ENCODE measurements around the gene SHROOM3. TPM values are rescaled to one million over a fixed set of nuclear protein-coding genes. Genes with fewer than 3 reads are reported as not detected.

Gene SHROOM3
- total RNA-seq, 1 donor from 2014 or later: 42.7 TPM

DNA sequence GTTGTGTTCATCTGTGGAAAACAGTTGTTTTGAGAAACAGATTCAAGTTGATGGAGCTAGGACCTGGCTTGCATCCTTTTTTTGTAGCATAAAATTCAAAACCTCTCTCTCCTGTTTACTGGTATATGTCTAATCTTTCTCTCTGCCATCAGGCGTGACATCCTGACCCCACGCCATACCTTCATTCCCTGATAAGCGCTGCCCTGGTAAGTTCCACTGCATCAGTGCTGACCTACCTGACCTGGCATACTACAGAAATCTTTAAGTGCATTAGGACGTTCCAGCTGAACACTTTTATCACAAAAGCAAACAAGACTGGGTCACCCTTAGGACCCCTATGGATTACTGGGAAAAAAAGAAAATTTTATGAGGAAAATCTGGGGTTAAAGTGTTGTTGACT lies 230.7 kb downstream of the SHROOM3 start:
- Mint-ChIP-seq H3K4me1 (ENCODE audit: low read depth) (peaks cover 18% of the 10 kb centered on the region), H3K4me3 (ENCODE audit: unreplicated experiment) (no peak overlapping the region), H3K36me3 (ENCODE audit: low read depth) (no peaks in the 10 kb centered on the region), H3K27me3 (ENCODE audit: low read depth) (no peaks in the 10 kb centered on the region), H3K9me3 (ENCODE audit: low read depth) (no peaks in the 10 kb centered on the region), H3K27ac (ENCODE audit: unreplicated experiment) (no peak overlapping the region)
- DNase-seq (ENCODE audit: low spot score): no peak
- TF ChIP-seq, protein P1, sequence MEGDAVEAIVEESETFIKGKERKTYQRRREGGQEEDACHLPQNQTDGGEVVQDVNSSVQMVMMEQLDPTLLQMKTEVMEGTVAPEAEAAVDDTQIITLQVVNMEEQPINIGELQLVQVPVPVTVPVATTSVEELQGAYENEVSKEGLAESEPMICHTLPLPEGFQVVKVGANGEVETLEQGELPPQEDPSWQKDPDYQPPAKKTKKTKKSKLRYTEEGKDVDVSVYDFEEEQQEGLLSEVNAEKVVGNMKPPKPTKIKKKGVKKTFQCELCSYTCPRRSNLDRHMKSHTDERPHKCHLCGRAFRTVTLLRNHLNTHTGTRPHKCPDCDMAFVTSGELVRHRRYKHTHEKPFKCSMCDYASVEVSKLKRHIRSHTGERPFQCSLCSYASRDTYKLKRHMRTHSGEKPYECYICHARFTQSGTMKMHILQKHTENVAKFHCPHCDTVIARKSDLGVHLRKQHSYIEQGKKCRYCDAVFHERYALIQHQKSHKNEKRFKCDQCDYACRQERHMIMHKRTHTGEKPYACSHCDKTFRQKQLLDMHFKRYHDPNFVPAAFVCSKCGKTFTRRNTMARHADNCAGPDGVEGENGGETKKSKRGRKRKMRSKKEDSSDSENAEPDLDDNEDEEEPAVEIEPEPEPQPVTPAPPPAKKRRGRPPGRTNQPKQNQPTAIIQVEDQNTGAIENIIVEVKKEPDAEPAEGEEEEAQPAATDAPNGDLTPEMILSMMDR (IDR thresholded peaks at IDR 0.05): no peak

DNA sequence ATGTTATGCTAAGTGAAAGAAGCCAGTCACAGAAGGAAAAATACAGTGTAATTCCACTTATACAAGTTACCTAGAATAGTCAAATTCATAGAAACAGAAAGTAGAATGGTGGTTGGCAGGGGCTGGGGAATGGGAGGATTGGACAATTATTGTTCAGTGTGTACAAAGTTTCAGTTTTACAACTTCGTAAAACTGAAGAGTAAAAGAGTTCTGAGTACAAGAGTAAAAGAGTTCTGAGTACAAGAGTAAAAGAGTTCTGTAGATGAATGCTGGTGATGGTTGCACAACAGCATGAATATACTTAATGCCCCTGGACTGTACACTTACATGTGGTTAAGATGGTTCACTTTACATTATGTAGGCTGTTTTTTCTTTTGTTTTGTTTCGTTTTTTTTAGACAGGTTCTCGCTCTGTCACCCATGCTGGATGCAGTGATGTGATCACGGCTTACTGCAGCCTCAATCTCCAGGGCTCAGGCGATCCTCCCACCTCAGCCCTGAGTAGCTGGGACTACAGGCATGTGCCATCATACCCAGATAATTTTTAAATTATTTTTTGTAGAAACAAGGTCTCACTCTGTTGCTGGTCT lies 232.0 kb downstream of the SHROOM3 start:
- H3K36me3 Mint-ChIP-seq (ENCODE audit: low read depth): peaks cover 2% of the 10 kb centered on the region
- H3K4me3 Mint-ChIP-seq (ENCODE audit: unreplicated experiment): no peak overlapping the region
- H3K4me1 Mint-ChIP-seq (ENCODE audit: low read depth): peaks cover 18% of the 10 kb centered on the region
- H3K27ac Mint-ChIP-seq (ENCODE audit: unreplicated experiment): no peak overlapping the region
- TF ChIP-seq, protein P1 (IDR thresholded peaks at IDR 0.05): no peak
- no peak for DNase-seq (ENCODE audit: low spot score)
- no peaks in the 10 kb centered on the region for H3K27me3 Mint-ChIP-seq (ENCODE audit: low read depth)
- no peaks in the 10 kb centered on the region for H3K9me3 Mint-ChIP-seq (ENCODE audit: low read depth)

DNA sequence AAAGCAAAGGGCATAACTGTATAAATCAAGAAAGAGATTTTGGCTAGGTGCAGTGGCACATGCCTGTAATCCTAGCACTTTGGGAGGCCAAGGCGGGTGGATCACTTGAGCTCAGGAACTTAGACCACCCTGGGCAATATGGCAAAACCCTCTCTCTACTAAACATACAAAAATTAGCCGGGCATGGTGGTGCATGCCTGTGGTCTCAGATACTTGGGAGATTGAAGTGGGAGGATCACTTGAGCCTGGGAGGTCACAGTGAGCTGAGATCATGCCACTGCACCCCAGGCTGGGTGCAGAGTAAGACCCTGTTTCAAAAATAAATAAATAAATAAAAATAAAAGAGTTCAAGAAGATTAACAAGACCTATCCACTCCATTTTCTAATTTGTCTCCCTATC lies 235.6 kb downstream of the SHROOM3 start:
- Mint-ChIP-seq H3K27ac (ENCODE audit: unreplicated experiment) (no peak overlapping the region), H3K27me3 (ENCODE audit: low read depth) (no peaks in the 10 kb centered on the region), H3K9me3 (ENCODE audit: low read depth) (no peaks in the 10 kb centered on the region), H3K36me3 (ENCODE audit: low read depth) (peaks cover 2% of the 10 kb centered on the region), H3K4me1 (ENCODE audit: low read depth) (peaks cover 5% of the 10 kb centered on the region), H3K4me3 (ENCODE audit: unreplicated experiment) (no peak overlapping the region)
- TF ChIP-seq, protein P1 (IDR thresholded peaks at IDR 0.05): no peak
- no peak for DNase-seq (ENCODE audit: low spot score)

DNA sequence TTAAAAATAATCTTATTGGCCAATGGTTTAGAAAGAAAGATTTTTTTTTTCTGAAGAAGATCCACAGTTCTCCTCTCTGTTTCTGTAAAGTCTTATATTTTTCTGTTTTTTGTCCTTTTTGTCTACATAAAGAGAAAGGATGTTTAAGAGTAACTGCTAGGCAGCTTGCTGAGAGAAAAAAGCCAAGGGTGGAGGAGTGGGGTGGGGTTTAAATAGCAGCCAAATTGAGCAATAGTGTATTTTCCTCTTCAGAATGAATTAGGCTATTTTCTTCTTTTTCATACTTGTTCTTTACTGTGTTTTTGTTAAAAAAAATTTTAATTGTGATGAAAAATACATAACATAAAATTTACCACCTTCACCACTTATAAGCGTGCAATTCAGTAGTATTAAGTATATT lies 238.3 kb downstream of the SHROOM3 start:
- H3K27ac Mint-ChIP-seq (ENCODE audit: unreplicated experiment): no peak overlapping the region
- TF ChIP-seq, protein P1 (IDR thresholded peaks at IDR 0.05): no peak
- peaks cover 2% of the 10 kb centered on the region for H3K36me3 Mint-ChIP-seq (ENCODE audit: low read depth)
- no peaks in the 10 kb centered on the region for H3K9me3 Mint-ChIP-seq (ENCODE audit: low read depth)
- peaks cover 8% of the 10 kb centered on the region for H3K4me1 Mint-ChIP-seq (ENCODE audit: low read depth)
- H3K4me3 Mint-ChIP-seq (ENCODE audit: unreplicated experiment): no peak overlapping the region
- no peaks in the 10 kb centered on the region for H3K27me3 Mint-ChIP-seq (ENCODE audit: low read depth)
- no peak for DNase-seq (ENCODE audit: low spot score)

DNA sequence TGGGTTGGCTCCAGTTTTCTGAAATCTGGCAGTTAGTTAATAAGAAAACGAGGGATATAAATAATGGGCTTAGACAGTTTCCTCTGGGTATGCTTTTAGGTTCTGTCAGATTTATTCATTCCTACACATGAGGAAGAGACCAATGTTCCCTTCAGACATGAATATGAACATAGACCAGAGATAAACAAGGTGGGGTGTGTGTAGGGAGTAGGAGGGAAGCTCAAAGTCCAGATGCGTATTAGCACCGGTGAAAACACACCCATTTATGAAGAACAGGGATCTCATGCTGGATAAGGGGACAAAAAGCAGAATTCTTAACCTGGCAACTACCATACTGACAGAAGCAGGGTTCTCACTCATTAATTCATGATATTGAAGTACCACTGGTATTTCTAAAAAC lies 240.0 kb downstream of the SHROOM3 start:
- Mint-ChIP-seq H3K27ac (ENCODE audit: unreplicated experiment) (no peak overlapping the region), H3K4me1 (ENCODE audit: low read depth) (peaks cover 8% of the 10 kb centered on the region), H3K4me3 (ENCODE audit: unreplicated experiment) (no peak overlapping the region), H3K9me3 (ENCODE audit: low read depth) (no peaks in the 10 kb centered on the region), H3K27me3 (ENCODE audit: low read depth) (no peaks in the 10 kb centered on the region), H3K36me3 (ENCODE audit: low read depth) (peaks cover 2% of the 10 kb centered on the region)
- DNase-seq (ENCODE audit: low spot score): no peak
- TF ChIP-seq, protein P1 (IDR thresholded peaks at IDR 0.05): no peak

Data from chondrocyte (in vitro differentiated cells).